Left ventricle myocardium inferior (tissue), 1 donor: ENCODE measurements around the gene CTSF. TPM values are rescaled to one million over a fixed set of nuclear protein-coding genes. Genes with fewer than 3 reads are reported as not detected.
A peak's percentile ranks its signal among the peaks of the same experiment; 100 is the strongest.

Experiments
- DNase-seq: peaks from one replicate; pipeline ENCODE4 v3.0.0-alpha.2; 2020
- H3K27ac ChIP-seq: fragments of 200-600 bp; replicated peaks from 2 replicates; pipeline ENCODE4 v1.8.0; 2021
- H3K27me3 ChIP-seq: fragments of 200-600 bp; 2 replicates; pipeline ENCODE4 v1.8.0; 2021; ENCODE audit warnings: low read depth
- H3K36me3 ChIP-seq: fragments of 200-600 bp; 2 replicates; pipeline ENCODE4 v1.8.0; 2021
- H3K4me1 ChIP-seq: fragments of 200-600 bp; 2 replicates; pipeline ENCODE4 v1.8.0; 2021
- H3K4me3 ChIP-seq: fragments of 200-600 bp; 2 replicates; pipeline ENCODE4 v1.8.0; 2021; ENCODE audit warnings: mild to moderate bottlenecking, moderate library complexity
- H3K9me3 ChIP-seq: fragments of 200-600 bp; replicated peaks from 2 replicates; pipeline ENCODE4 v1.8.0; 2021
- CTCF ChIP-seq: fragments of 200-600 bp; IDR thresholded peaks from 2 replicates; pipeline ENCODE4 v1.8.0; 2021; ENCODE audit warnings: antibody characterized with exemption, mild to moderate bottlenecking, borderline replicate concordance
- intact Hi-C: fragments of 100-400 bp; cut with micrococcal nuclease; formaldehyde crosslinking; loops from one replicate; pipeline ENCODE4 v1.11.0; 2022
- total RNA-seq: library from RNA; stranded (reverse); fragmentation: NEBNext Ultra II Directional; extraction: Animal tissue kit (Norgen Biotek cat#: 25700); gene quantifications from one replicate; pipeline ENCODE4 v1.2.1, GENCODE V29; 2021
- donor health status: DM: no; HTN: yes; CAD: no; lungs with severe emphysema.

CTSF gene
- total RNA-seq, 1 donor from 2014 or later = 48.6 TPM

GRCh38 chr11:66523611-66524010, 44.8 kb downstream of the CTSF start:
- intact Hi-C loops = no loop called here

More at GRCh38 chr11:66523611-66524010, 44.8 kb downstream of the CTSF start:
- Histone ChIP-seq H3K36me3 (peaks cover 78% of the 10 kb centered on the region), H3K27me3 (no peaks in the 10 kb centered on the region), H3K9me3 (no peaks in the 10 kb centered on the region), H3K27ac (peak overlapping the region; percentile 55), H3K4me1 (peaks cover 20% of the 10 kb centered on the region), H3K4me3 (no peak overlapping the region)
- DNase-seq = peak; percentile 68
- no peak for TF ChIP-seq CTCF

Other genes starting within 250 kb of the CTSF start
- 1.0 TPM for gene RIN1, start 232.2 kb downstream of the CTSF start, total RNA-seq
- 14.7 TPM for gene BRMS1, start 223.5 kb downstream of the CTSF start, total RNA-seq
- 52.9 TPM for gene B4GAT1, start 221.0 kb downstream of the CTSF start, total RNA-seq
- 14.6 TPM for gene SLC29A2, start 196.8 kb downstream of the CTSF start, total RNA-seq
- gene NPAS4, start 147.6 kb downstream of the CTSF start, total RNA-seq = not detected
- gene MRPL11, start 129.8 kb downstream of the CTSF start, total RNA-seq = 53.8 TPM
- 7.3 TPM for gene PELI3, start 101.7 kb downstream of the CTSF start, total RNA-seq
- 13.6 TPM for gene DPP3, start 88.2 kb downstream of the CTSF start, total RNA-seq
- 16.9 TPM for gene BBS1, start 58.0 kb downstream of the CTSF start, total RNA-seq
- 5.2 TPM for gene ZDHHC24, start 22.6 kb downstream of the CTSF start, total RNA-seq
- not detected for gene ACTN3, start 21.7 kb downstream of the CTSF start, total RNA-seq
- gene CCDC87, start 24.5 kb upstream of the CTSF start, total RNA-seq = 0.41 TPM
- gene CCS, start 24.6 kb upstream of the CTSF start, total RNA-seq = 25.3 TPM
- gene RBM14, start 48.0 kb upstream of the CTSF start, total RNA-seq = 37.9 TPM
- 57.1 TPM for gene RBM4, start 70.1 kb upstream of the CTSF start, total RNA-seq
- gene RBM4B, start 109.3 kb upstream of the CTSF start, total RNA-seq = 11.8 TPM
- gene SPTBN2, start 160.6 kb upstream of the CTSF start, total RNA-seq = 0.77 TPM